TTC549 (cell line): Measurements from ENCODE around the gene BCAS1.
"Not testable (repeated sequence)": the region's sequence is repeated elsewhere in the genome, so short reads cannot be mapped to it uniquely, and the experiment has no call there.

Experiments
- FAIRE-seq: peaks from 2 replicates; lab custom pipeline; 2012; peaks lifted over from hg19 to GRCh38; lab: Jason Lieb, UNC

Gene BCAS1

DNA sequence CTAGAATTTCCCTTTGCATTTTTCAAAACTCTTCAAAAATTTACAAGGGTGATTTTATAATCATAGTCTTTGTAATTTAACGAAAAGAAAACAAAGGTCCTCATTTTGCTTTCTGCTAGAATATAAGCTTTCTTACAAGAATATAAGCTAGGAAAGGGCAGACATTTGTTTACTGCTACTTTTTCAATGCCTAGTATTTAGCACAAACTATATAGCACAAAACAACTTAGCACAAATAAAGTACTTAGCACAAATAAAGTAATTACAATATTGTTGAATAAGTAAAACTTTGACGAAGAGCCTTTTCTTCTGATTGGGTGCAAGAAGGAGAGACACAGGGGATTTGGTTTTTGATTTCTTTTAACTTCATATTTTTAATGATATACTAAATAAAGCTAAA lies 87.8 kb downstream of the BCAS1 start:
- FAIRE-seq = no peak

DNA sequence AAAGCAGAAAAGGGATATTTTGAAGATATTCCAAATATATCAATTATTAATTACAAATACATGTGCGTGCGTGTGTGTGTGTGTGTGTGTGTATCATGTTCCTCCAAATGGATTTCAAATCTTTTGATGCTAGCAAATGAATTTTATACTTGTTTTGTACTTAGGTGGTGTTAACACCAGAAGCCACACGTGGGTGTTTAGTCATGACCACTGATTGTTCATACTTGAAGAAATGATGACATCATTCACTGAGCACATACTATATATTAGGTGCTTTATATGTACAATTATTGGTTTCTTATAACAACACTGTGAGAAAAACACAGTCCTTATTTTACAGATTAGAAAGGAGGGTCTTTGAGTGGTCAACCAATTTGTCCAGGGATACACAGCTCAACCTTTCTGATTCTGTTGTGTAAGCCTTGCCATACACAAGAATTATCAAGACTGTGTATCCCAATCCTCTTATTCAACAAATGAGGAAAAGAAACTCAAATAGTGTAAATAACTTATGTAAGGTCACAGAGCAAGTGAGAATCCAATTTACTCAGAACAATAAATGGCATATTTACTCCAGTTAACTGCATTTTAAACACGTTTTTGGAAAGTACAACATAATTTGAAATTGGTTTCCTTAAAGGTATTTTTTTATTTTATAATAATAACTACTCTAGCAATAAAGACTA lies 88.5 kb downstream of the BCAS1 start:
- no peak for FAIRE-seq

DNA sequence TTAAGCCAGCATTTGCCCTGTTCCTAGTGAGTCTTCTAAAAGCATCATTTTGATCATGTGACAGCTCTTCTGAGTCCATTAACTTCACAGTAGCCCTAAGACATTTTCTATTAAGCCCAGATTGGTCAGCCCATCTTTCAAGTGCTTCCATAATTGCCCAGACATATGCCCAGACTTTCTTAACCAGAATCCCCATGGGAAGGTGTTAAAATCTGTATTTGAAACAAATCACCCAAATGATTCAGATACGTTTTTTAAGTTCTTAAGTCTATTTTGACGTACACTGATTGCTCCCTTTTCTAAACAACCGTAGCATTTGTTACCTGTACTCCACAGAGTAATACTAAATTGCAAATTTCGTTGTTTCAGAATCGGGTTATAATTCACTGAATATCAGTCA lies 89.3 kb downstream of the BCAS1 start:
- no peak for FAIRE-seq

DNA sequence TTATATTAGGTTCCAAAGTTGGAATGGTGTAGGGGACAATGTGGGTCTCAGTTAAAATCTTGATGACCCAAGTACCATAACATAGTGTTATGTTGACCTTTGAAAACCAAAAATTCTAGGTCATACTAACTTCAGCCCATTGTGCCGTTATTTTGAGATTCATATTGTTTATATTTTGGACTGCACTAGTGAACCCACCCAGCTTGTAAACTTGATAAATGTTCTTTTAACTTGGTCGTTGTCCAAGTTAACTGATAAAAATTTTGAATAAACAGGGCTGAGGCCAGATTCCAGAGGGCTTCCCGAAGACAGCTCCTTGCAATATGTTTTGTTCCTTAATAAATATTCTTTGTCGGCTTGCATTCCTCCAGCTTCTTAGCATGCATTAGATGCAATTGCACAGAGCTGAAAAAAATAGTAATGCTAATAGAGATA lies 90.3 kb downstream of the BCAS1 start:
- FAIRE-seq = no peak

DNA sequence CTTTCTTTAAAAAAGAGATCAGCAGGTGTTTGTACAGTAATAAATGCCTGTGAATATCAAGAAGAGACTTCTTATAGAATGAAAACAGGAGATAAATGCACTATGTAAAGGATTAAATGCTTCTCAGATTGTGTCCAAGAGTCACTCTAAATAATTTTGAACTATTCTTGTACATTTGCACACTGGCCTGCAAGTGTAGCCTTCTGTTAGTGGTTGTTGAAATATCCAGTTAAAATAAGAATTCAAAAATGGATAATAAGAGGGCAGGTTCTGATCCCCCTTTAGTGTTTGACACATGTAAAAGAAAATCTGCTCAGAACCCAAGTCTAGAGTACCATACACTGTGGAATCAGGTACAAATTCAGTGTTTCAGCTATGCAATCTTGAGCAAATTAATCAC lies 91.9 kb downstream of the BCAS1 start:
- FAIRE-seq = no peak

DNA sequence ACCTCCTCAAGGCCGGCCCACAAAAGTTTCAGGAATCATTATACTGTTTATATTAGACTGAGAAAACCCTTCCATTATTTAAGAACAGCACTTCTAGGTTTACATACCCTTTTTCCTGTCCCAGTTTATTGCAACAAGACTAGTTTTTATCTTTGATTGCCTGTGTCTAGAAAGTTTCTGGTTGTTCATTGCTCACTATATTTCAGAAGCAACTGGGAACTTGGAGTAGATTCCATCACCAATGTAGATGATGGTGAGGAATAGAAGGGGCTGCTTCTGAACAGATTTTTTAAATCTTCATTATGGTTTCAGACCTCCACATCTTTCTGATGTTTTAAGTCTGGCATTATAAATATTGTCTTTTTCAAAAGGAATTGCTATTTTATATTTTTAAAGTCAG lies 93.0 kb downstream of the BCAS1 start:
- FAIRE-seq = no peak

DNA sequence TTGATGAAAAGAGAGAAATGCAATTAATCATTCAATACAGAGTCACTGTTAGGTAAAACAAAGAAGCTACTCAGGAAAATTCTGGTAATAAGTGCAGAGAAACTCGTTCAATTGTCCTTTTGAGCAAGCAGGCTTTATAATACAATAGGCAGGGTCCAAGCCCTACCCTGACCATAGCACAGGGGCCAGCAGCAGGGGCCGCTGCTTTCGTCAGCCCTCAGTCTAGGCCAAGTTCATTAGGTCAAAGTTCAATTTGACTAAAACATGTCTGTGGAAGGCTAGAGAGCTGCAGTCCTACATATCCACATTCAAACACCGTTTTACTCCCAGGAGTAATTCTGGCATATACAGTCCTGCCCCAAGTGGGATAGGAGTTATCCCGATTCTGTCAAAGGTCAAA lies 94.6 kb downstream of the BCAS1 start:
- no peak for FAIRE-seq

DNA sequence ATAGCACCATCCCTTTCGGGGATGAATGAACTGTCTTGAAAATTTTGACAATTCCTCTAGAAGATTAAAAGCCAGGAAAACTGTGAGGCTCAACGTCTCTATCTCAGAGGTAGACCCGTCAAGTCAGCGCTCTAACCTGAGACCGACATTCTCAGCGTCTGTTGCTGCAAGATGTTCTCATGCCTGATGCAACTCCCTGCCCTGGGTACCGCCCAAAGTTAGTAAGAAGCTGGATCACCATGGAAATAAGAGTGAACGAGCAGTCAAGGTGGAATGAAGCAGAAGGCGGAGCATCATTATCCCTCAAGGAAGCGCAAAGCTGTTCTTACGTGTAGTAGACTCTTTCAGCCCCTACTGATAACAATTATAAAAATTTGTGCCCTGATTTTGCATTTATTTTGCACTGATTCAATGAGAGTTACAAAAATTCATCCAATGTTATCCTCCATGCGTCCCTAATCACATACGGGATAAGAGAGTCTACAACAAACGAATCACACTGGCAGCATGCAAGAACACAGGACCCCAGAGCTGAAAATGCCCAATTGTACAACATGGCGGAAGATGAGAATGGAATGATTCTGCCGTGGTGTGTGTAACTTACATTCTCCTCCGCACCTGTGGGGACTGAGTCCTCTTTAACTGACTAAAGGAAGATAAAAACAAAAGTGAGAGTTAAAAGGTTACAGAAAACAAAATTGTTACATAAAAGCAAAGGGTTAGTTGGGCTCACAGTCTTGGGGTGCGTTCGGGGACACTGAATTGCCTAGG lies 95.4 kb downstream of the BCAS1 start:
- FAIRE-seq = no peak

DNA sequence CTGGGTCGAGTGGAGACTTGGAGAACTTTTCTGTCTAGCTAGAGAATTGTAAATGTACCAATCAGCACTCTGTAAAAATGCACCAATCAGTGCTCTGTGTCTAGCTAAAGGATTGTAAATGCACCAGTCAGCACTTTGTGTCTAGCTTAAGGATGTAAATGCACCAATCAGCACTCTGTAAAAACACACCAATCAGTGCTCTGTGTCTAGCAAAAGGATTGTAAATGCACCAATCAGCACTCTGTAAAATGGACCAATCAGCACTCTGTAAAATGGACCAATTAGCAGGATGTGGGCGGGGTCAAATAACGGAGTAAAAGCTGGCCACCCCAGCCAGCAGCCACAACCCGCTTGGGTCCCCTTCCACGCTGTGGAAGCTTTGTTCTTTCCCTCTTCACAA lies 96.5 kb downstream of the BCAS1 start:
- FAIRE-seq = not testable (repeated sequence)

DNA sequence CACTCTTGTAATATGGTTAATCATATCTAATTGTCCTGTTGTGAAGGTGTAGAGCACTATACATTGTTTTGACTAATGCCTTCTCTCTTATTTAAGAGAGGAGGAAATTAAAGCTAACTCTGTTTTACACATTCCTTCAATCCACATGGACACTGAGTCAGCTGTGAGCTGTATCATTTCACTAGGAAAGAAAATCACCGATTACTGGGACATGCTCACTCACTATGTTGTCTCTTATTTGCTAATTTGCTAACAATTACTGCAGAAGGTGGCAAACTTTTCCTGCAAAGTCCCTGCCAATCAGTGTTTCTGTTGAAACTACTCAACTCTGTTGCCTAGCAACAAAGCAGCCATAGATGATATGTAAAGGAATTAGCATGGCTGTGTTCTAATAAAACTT lies 98.2 kb downstream of the BCAS1 start:
- no peak for FAIRE-seq

DNA sequence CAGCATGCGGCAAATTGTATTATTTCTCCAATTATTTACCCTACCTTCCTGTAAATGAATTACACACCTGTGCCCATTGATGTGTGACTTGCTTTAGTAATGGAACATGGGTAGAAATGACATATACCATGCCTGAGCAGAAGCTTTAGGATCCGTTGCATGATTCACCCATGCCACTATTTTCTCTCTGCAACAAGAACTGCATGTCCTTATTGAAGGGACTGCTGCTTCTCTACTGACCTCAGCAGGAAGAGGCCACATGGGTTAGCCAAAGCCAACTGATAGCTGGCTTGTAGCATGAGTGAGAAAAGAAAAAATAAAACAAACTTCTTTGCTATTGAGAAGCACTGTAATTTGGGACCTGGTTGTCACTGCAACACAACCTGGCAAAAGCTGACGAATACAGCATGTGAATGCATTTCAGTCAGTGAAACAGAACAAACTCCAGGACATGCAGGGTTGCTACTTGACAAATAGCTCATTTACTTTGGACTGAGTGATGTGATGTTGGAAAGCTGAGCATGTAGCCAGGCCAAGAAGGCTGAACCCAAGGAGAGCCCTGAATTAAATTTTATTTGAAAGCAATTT lies 99.2 kb downstream of the BCAS1 start:
- no peak for FAIRE-seq

DNA sequence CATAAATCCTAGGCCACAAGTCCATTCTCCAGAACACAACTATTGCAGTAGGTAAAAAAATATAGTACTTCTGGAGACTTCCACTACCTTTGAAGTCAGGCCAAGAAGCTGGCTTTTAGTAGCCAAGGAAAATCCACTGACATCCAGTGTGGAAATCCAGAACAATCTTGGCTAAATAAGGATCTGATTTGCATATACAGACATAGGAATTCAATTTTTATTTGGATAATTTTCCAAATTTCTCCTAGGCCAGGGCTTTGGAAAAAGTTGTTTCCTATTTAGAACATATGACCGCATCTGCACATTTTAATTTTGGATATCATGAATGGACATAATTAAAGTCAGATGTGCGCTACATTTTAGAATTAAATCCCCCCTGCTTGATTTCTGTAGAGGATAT lies 100.2 kb downstream of the BCAS1 start:
- no peak for FAIRE-seq

DNA sequence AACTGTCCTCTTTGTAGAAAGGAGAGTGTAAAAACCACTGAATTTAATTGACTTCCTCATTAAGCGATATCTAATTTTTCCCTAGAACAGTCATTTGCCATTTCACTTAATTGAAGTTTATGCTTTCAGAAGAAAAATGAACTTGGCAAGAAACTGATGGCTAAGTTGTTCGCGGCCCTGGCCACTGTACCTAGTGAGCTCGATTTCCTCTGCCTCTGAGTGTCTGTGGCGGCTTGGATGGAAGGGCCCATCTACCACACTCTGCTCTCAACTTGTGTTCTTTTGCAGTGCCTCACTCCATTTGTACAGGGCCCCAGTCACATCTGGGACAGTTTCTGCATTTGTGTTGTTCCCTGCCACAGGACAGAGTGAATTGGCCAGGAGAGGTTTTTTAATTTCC lies 102.9 kb downstream of the BCAS1 start:
- FAIRE-seq = no peak

DNA sequence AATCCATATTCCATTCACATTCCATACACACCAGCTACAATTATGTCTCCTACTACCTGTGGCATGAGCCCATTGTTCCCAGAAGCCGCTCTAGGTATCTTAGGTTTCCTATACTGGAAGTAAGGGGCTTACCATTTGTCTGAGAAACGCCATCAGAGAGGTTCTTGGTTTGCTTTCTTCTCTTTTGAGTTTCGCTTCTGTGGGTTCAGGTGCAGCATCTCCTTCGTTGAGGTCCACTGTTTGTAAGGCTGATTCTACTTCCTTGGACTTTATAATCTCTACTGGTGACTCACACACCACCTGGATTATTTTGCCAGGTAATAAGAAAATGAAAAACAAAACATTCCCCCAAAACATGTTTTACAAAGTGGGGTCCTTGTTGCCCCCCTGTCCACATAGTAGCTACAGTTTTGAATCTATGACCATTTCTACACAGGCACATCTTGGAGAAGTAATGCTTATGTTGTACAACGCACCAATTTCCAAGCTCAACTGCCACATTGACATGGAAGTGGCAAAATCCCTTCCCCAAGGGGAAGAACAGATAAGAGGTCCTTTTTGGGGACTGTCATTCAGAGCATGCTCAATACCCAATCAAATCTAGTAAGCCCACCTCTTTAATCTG lies 103.5 kb downstream of the BCAS1 start:
- FAIRE-seq = no peak

DNA sequence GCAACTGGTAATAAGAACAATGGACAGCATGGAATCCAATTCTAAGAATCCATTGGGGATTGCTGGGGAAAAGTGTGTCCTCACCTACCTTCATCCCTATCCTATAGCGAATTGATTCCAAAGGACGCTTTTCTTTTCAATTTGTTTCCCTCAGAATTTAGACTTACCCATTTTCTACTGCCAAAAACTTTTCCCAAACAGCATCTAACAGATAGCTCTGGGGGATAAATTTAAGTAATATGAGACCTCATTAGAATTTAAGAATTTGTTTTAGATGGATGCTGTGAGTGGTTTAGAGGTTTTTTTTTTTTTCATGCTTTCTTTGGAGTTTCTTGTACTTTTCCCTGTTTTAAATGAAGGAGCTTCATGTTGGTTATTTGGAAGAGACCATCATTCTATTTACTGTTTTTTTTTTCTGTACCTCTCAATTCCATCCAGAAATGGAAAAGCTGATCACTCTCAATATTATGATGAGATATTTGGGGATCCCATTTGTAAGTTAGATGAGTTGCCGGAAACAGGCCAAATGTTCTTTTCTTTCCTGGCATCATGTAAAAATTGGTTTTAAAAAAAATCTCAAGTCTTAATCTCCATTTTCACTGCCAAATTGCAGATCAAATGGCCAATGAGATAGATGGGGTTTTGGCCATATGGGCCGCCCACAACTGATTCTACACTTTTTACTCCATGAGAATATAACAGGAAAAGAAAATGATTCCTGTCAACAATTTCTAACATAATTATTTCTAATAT lies 105.7 kb downstream of the BCAS1 start:
- no peak for FAIRE-seq

DNA sequence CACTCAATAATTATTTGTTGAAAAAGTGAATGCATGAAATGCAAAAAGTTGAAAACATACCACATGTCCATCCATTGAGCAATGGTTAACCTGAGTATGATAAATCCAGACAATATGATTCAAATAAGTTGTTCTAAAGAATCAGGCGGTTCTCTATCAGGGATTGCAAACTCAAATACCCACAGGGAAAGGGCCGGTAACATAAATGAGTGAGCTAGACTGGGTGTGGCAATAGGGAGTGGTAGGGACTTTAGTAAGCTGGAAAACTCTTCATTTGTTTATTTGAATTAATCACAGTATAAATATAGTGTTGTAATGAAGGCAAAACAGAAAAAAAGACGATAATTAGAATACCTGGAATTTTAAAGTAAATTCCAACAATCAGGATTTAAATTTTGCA lies 106.3 kb downstream of the BCAS1 start:
- FAIRE-seq = no peak

DNA sequence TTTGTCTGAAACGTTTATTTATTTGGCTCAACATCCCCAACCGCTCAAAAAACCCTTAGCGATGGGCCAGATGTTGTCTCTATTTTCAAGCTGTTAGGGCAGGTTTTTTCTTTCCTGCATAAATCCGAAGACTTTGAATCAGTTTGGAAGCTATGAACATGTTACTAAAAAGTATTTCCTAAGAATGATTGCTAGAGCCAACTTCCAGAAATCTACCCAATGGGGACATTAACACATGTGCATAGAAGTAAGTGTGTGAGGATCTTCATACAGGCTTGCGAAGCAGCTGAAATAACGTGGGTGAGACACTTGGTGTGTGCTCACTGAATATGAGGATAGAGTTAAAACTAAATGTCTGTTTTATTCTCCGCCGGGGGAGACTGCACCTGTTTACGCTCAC lies 106.8 kb downstream of the BCAS1 start:
- no peak for FAIRE-seq

DNA sequence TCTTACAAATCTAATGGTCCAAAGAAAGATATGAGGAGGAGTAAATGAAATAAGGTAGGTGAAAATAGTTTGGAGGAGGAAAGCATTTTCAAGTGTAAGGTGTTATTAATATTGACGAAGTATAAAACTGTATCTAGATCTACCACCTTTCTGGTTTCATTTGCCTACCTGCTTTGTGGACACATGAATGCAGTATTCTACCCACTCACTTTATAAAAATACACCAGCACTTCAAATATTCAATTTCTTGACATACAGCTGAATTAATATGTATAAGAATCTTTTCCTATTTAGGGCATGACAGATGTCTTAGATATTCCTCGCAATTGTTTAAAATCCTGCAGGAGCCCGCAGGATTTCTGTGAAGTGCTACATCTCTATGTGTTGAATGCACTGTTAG lies 108.0 kb downstream of the BCAS1 start:
- no peak for FAIRE-seq

DNA sequence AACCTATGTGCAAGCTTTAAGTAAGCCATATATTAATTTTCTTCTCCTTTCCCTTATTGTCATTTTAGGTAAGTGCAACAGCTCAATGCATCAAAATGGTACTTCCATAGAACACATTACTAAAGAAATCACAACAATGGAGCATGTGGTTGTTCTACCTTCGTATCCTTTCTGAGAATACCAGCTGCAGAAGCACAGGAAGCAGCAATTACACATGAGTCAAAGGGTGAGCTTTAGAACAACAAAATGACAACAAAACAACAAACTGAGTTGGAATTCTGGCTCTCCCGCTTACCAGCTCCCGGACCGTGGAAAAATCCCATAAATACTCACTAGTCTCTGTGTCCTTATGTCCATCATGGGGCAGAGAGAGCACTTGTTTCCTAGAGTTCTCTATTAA lies 108.9 kb downstream of the BCAS1 start:
- no peak for FAIRE-seq

DNA sequence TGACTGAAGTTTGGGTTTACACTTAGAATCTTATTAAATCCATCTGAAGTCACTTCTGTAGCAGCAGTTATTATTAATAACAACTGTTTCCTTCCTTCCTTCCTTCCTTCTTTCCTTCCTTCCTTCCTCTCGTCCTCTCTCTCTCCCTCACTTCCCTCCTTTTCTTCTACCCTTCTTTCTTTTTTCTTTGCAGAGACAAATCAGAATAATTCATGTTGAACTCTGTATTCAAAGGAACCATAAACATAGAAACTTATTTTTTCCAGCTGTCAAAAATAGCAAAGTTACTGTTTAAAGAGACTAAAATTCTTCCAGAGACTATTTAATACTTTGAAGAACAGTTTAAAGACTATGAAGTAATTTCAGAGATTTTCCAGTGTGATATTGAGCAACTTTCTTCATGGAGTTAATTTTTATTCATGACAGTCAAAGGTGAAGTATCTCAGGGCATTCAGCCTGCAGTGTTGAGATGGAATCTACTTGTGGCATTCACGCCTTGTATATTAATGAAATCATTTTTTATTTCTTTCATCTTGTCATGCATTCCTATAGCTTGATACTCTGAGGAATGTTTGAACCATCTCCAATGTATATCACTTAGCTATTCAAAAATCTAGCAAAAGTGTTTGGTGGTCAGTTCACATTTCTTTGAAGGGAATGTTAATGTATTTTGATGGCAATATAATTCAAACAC lies 109.7 kb downstream of the BCAS1 start:
- FAIRE-seq = no peak

DNA sequence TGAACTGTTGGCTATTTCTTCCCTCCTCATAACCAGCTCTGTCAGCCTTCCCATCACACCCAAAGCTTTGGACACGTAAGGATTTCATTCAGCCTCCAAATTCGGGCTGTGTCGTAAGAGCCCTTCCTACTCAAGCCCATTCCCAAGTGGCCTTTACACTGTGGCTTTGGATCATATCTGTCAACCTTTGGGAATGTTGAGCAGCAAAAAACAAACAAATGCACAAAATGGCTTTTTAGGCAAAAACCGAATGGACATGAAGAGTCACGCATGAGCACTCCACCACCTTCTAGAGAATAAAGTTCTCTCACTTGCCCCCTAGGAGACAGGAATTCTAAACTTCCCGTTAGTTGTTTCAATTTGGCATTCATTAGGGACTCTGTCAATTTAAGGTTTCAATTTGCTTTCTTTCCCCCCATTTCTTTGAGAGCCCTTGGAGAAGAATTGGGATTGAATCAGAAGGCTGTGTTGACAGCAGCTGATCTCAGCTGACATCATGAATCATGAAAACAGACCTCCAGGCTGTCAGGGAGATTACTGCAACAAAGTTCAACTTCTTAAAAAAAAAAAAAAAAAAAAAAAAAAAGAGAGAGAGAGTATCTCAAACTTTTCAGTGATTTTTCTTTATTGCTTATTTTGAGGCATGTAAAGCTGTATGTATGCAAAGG lies 110.3 kb downstream of the BCAS1 start:
- no peak for FAIRE-seq
